GM21390 (cell line): ENCODE measurements around the gene RNF169.
"Not testable (repeated sequence)": the region's sequence is repeated elsewhere in the genome, so short reads cannot be mapped to it uniquely, and the experiment has no call there.

Experiments used
- ATAC-seq: cut with Tn5 transposase; IDR thresholded peaks from one replicate; pipeline ENCODE4 v1.9.1; 2021; ENCODE audit not compliant: unreplicated experiment

Gene RNF169

GRCh38 chr11:74820763-74821162 lies 72.1 kb downstream of the RNF169 start:
- ATAC-seq, result no peak

- no peak for ATAC-seq
Observed at GRCh38 chr11:74822170-74822569, 73.5 kb downstream of the RNF169 start.

GRCh38 chr11:74824285-74824982 lies 75.8 kb downstream of the RNF169 start:
- no peak for ATAC-seq

GRCh38 chr11:74825596-74825995 lies 76.9 kb downstream of the RNF169 start:
- not testable (repeated sequence) for ATAC-seq

- no peak for ATAC-seq
Observed at GRCh38 chr11:74826901-74827300, 78.3 kb downstream of the RNF169 start.

GRCh38 chr11:74837191-74837590 lies 88.5 kb downstream of the RNF169 start:
- no peak for ATAC-seq

- ATAC-seq, result no peak
Observed at GRCh38 chr11:74838188-74838587, 89.5 kb downstream of the RNF169 start.

- no peak for ATAC-seq
Observed at GRCh38 chr11:74839446-74839845, 90.8 kb downstream of the RNF169 start.

- no peak for ATAC-seq
Observed at GRCh38 chr11:74839971-74840370, 91.3 kb downstream of the RNF169 start.

GRCh38 chr11:74840486-74840885 lies 91.8 kb downstream of the RNF169 start:
- ATAC-seq, result no peak

- no peak for ATAC-seq
Observed at GRCh38 chr11:74842967-74843366, 94.3 kb downstream of the RNF169 start.

GRCh38 chr11:74844072-74844471 lies 95.4 kb downstream of the RNF169 start:
- no peak for ATAC-seq

GRCh38 chr11:74844865-74845264 lies 96.2 kb downstream of the RNF169 start:
- no peak for ATAC-seq

GRCh38 chr11:74845978-74846517 lies 97.4 kb downstream of the RNF169 start:
- no peak for ATAC-seq

- ATAC-seq, result no peak
Observed at GRCh38 chr11:74846770-74847169, 98.1 kb downstream of the RNF169 start.

- ATAC-seq, result no peak
Observed at GRCh38 chr11:74847395-74847794, 98.7 kb downstream of the RNF169 start.

- no peak for ATAC-seq
Observed at GRCh38 chr11:74847895-74848294, 99.2 kb downstream of the RNF169 start.

GRCh38 chr11:74849525-74850391 lies 101.1 kb downstream of the RNF169 start:
- no peak for ATAC-seq

GRCh38 chr11:74853223-74853622 lies 104.6 kb downstream of the RNF169 start:
- ATAC-seq, result no peak

GRCh38 chr11:74860743-74861142 lies 112.1 kb downstream of the RNF169 start:
- ATAC-seq, result no peak

- ATAC-seq, result no peak
Observed at GRCh38 chr11:74863410-74863809, 114.8 kb downstream of the RNF169 start.

- no peak for ATAC-seq
Observed at GRCh38 chr11:74866557-74866956, 117.9 kb downstream of the RNF169 start.
